Inflammatory macrophage treated with lipopolysaccharide for 4 hours (primary cell): ENCODE results near the gene ZNRF3.
"Not testable (repeated sequence)": the region's sequence is repeated elsewhere in the genome, so short reads cannot be mapped to it uniquely, and the experiment has no call there.

Experiments used
- DNase-seq: peaks from one replicate; pipeline ENCODE4 v3.0.0-alpha.2; 2020

The ZNRF3 gene

DNA sequence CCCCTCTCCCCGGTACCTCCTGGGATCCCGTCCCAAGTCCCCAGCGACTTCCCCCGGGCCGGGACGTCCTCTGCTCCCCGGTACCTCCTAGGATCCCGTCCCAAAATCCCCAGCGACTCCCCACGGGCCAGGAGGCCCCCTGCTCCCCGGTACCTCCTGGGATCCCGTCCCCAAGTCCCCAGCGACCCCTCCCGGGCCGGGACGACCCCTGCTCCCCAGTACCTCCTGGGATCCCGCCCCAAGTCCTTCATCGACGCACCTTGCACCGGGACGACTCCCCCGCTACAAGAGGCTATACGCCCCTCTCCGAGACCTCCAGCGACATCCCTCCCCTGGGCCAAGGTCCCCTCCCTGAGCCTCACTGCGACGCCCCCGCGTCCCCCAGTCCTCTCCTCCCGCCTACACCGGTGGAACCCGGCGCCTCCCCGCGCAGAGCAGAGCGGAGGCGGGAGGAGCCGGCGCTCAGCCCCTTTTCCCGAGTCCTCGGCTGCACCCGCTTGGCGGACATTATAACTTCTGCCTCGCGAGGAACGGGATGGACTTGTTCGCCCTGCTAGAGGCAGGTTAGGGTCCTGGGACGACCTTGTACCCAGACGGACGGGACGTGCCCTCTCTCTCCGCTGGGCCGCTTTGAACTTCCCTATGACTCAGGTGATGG is 190.4 kb downstream of the ZNRF3 start:
- peak; percentile 13 for DNase-seq

DNA sequence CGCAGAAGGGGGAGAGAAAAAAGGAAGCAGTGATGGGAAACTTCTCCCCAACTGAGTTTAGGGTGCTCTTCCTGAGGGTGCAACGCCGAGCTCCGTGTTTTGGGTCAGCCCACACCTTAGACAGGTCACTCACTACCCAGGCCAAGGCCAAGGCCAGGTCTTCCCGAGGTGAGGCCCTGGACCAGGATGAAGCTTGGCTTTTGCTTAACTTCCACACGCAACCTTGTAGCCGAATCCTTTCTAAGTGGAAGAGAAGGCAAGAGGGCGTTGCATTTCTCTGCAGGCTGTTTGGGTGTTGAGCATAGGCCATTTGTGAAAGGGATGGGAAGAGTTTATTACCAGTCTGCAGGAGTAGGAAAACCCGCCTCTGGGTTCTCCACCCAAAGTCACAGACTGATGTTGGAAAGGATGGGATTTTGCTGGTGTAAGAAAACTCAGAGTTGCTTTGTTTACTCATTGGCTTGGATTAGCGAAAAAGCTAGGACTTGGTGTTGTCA is 191.0 kb downstream of the ZNRF3 start:
- DNase-seq: no peak

DNA sequence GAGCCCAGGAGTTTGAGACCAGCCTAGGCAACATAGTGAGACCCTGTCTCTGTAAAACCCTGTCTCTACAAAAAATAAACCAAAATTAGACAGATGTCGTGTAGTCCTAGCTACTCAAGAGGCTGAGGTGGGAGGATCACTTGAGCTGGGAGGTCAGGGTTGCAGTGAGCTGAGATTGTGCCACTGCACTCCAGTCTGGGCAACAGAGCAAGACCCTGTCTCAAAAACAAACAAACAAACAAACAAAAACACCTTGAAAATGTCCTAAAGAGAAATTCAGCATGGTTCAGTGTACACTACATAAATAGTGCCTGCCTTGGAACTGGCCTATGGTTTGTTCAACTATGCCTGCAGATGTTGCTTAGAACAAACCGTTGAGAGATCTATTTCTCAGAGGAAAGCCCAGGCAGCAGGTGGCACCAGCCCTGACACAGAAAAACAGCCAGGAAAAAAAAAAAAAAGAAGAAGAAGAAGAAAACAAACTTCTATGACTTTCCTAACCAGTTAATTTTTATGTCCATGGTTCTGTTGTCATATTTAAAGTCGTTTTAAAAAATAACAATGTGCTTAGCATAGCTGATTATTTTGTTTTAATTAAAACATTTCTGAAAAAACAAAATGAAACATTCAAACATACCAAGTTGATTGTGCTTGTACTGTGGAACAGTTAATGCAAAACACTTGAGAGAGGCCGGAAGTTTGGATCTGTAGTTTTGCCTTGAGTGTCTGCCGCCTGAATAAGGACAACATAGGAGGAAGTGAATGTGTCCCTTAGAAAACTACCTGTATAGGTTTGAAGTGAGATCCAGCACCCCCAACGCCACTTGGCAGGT is 194.9 kb downstream of the ZNRF3 start:
- DNase-seq: no peak

DNA sequence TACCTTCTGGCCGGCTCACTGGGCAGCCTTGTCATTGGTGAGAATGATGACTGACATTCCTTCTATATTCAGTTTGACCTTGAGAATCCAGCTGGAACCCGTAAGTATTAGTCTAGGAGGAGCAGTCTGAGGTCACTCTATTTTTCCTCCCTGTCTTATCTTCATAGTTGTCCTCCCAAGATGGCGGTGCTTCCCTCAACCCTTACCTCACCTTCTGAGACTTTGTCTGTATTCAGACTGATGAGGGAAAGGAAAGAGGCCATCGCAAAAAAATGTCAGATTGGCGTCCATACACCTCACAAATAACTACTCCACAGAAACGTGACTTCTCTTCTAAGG is 195.5 kb downstream of the ZNRF3 start:
- DNase-seq: no peak

DNA sequence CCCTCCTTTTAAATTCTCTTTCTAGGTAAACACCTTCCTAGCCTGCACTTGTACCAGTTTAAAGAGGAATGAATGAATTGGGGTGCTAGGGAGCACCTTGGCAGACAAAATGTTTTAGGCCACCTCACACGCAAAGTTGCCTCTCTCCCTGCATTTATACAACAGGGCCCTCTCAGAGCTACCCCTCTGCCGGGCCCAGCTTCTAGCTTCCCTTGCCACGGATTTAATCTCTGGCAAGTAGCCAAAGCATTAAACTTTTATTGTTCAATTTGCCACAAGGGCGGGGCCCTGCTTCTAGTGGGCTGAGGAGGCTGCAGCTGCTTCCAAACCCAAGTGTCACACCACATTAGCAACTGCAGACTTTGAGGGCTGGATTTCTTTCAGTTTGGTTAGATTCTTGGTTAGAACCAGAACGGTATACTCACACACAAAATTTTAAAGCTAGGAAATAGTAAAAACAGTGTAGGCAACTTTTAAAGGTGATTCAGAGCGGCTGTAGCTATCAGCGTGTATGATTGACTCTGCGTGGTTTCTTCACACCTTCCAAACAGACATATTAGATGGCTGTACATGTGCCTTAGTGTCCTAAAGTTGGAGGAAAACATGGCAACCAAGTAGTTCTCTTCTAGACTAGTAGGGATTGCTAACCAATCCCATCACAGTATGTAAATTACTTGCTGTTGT is 196.0 kb downstream of the ZNRF3 start:
- DNase-seq: no peak

DNA sequence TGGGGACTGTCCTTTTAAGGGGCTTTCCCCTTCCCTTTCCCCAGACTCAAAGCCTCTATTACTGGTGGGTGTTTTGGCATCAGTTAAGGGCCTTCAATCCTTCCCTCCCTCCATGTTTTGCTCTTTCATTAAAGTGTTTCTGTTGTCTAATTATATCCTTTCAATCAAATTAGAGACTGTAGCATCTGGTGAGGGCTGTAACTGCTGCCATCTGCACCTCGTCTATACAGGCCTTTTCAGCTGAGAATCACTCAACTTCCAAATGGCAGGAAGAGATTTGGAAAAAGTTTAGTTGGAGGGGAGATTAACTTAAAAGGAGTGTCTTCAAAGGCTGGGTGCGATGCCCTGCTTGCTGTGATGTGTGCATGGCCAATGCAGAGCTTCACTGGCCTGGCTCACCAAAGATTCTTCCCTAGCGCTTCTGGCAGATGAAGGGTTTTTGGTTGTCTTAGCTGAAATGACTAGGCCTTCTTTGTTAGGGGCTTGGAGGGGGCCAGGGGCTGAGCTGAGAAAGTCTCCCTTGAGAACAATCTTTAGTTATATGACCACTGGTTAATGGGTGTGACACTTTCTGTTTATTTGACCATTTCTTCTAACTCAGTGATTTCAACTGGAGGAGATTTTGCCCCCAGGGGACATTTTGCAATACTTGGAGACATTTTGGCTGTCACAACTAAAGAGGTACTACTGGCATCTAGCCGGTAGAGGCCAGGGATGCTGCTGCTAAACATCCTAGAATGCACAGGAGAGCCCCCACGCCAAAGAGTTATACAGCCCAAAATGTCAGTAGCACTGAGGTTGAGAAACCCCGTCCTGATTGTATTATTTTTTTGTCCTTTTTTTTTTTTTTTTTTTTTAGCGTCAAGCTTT is 197.0 kb downstream of the ZNRF3 start:
- no peak for DNase-seq

DNA sequence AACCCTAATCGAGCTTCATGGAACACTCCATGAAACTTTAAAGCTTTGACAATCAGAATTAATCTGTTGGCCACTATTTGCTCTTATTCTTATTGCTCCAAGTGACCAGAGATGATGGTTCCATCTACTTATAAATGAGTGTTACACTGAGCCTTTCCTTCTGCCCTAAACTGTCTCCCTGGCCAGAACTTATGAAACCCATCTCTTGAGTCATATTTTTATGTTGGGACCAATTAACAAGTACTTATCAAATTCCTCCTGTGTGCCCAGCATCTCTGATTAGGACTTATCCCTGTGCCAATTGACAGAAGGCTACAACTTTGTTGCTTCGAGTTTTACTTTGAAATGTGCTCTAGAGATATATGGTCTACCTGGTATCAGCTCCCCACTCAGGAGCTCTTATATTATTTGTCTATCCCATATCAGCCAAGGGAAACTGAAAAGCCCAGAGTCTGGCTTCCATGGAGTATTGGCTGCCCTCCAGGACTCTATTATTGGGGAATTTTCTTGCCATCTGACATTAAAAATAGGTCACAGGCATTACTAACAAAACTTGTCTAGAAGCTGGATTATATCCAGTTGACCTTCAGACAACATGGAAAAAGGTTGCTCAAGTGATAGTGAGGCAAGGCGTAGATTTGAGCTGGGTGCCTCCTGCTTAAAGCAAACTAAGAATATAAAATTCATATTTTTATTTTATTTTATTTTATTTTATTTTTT is 198.3 kb downstream of the ZNRF3 start:
- no peak for DNase-seq

DNA sequence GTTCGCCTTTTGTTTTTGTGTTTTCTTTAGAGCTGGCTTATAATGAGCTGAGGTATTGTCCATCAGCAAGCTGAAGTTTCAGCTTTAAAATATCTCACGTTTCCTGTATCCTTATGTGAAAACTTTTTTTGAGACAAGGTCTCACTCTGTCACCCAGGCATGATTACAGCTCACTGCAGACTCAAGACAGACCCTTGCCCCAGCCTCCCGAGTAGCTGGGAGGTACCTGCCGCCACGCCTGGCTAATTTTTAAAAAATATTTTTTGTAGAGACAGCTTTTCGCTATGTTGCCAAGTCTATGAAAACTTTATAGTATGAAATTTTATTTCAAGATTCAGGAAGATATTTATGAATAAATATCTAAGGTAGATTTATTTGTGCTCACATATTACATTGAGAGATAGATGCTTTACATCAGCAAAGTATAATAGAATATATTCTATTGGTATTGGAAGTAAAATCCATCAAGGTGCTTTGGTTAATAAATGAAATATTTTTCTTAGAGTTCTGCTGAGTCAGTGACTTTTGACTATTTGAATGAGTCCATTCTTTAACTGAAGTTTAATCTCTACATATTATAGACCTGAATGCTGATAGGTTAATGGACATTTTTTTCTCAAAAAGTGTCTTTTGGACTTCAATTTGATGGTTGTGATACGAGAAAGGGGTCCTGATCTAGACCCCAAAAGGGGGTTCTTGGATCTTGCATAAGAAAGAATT is 199.6 kb downstream of the ZNRF3 start:
- no peak for DNase-seq

DNA sequence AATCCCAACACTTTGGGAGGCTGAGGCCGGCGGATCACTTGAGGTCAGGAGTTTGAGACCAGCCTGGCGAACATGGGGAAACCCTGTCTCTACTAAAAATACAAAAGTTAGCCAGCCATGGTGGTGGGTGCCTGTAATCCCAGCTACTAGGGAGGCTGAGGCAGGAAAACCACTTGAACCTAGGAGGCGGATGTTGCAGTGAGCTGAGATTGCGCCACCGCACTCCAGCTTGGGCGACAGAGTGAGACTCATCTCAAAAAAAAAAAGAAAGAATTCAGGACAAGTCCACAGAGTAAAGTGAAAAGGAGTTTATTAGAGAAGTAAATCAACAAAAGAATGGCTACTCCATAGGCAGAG is 200.2 kb downstream of the ZNRF3 start:
- DNase-seq: not testable (repeated sequence)

DNA sequence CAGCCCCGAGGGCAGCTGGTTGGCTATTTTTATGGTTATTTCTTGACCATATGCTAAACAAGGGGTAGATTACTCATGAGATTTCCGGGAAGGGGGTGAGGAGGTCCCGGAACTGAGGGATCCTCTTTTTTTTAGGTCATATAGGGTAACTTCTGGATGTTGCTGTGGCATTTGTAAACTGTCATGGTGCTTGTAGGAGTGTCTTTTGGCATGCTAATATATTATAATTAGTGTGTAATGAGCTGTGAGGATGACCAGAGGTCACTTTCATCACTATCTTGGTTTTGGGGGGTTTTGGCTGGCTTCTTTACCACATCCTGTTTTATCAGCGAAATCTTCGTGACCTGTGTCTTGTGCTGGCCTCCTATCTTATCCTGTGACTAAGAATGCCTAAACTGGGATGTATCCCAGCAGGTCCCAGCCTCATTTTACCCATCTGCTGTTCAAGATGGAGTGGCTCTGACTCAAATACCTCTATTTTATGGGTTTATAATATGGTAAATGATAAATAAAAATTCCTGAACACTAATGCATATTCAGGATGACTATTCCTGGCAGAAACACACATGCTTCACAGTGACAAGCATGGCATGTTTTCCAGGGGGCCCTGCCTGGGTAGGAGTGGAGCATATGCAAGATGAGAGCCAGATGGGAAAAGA is 200.7 kb downstream of the ZNRF3 start:
- DNase-seq: peak; percentile 66

DNA sequence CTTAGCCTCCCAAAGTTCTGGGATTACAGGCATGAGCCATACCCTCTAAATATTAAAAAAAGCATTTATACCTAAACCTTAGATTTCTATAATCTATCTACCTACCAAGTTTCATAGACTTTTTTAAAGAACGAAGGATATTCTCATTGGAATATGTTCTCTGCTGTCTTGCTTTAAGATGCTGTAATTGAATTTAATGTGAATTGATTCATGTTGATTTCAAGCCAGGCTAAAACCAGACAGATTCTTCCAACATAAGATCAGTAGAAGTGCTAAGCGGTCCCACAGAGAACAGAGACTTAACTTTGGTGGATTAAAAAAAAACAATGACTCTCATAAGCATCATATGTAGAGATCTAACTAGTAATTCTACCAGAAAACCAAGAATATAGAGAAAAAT is 203.6 kb downstream of the ZNRF3 start:
- no peak for DNase-seq

DNA sequence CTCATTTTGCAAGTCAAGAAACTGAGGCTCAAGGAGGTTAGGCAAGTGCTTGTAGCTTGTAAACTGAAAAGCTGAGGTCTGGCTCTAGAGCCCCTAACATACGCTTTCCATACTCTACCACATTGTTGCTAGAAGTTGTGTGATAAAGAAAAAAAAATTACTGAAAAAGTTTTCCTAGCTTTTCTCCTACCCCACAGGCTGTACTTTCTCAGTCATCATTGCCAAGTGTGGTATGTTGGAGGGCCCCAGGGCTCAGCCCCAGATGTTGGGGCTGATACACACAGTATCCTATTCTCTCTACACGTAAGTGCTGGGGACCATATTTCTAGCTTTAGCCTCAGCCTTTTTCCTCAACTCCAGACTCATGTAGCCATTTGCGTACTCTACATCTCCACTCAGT is 205.4 kb downstream of the ZNRF3 start:
- no peak for DNase-seq

DNA sequence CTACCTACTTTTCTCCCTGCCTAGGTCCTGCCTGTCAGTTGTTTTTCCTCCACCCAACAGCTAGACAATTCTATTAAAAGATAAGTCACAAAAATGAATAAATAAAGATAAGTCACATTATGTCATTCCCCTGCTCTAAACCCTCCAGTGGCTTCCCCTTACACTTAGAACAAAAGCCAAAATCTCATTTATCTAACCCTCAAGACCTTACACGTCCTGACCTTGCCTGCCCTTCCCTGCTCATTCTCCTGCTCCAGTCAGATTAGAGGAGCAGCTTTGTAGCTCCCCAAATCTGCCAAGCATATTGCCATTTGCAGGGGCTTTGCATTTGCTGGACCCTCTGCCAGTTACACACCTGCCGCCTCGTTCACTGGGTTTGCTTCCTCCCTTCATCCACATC is 206.1 kb downstream of the ZNRF3 start:
- no peak for DNase-seq

DNA sequence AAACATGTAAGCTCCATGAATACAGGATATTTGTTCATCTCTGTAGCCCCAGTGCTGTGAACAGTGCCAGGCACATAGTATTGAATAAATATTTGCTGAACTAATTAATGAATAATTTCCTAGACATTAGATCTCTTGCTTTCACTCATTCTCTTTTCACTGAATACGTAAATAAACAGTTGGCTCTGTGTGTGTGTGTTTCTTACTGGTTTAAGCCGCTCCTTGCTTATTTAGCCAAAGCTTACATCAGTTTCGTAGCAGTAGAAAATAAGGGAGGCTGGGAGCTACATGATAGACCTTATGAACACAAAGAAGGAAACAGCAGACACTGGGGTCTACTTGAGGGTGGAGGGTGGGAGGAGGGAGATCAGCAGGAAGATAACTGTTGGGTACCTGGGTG is 206.7 kb downstream of the ZNRF3 start:
- no peak for DNase-seq

DNA sequence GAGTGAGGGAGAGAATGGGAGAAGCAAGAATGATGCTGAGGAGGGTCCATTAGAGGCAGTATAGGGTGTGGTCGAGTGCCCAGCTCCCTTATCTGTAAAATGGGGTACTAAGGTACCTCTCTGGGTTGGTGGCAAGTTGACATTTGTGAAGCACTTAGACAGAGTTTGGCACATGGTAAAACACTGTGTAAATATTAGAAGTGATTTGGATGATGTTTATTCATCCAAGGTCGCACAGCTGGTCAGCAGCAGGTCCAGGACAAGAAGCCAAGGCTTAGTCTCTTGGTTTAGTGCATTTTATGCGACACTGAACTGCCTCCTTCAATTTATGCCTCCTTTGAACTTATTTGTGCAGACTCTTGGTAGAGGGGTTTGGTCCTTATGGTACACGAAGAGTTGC is 208.9 kb downstream of the ZNRF3 start:
- no peak for DNase-seq

DNA sequence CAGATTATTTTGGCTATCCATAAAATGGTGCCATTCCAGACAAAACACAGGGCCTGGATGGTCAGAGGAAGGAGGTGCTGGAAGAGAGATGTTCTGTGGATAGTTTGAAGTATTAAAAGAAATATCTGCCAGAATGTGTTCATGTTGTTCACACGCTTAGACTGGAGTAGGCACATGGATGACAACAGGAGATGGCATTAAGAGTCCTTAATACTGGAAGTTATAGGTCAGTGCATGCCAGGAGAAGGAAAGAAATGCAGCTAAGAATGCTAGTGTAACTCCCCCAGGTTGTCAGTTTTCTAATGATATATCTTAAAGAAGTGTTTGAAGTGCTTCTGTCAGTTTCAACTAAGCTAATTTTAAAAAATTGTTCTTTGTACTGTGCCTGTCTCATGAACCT is 209.7 kb downstream of the ZNRF3 start:
- DNase-seq: no peak

DNA sequence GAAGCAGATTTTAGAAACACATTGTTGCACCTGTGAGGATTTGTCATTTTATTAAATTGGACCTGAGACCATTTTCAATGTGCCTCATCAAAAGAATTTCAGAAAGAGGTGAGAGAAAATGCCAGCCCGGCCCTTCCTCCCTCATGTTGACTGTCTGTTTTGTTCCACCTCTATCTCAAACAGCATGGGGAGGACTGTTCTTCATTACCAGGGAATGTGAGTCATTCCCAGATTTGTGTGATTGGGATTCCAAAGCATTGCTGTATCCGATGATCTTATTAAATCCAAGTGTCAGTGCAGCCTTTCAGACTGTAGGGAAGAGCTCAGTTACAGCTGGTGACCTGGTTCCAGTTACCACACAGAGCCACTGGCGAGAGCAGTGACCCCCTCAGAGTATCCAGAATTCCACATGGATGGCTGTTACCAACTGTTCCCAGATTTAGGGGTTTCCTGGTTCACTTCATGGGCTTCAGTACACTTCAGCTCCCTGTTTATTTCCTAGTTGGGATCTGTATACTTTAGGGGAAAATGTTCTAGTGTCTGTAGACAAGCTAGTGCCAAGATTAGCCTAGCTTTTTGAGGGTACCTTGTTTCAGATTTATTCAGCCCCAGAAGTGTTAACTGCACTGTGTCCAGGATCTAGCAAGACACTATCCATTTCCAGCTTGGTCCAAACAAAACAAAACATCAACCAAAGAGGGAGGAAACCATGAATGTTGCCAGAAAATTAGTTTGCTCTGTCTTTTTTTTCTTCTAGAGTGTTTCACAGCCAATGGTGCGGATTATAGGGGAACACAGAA is 210.3 kb downstream of the ZNRF3 start:
- DNase-seq: no peak

DNA sequence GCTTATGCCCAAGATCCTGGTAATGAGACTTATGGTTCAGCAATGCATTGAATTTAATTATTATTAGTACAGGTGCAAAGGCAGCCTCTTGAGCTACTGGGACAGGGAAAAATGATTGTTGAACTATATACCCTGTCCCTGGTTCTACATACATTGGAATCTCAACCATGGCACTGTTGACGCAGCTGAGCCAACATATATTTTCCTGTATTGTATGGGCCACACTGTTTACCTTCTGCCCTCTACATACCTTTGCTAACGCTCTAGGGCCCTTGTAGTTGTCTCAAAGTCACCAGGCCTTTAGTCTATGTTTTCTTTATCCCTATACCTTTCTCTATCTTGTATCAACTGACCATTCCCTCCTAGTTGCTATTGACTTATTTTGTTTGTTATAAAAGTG is 212.1 kb downstream of the ZNRF3 start:
- DNase-seq: no peak

DNA sequence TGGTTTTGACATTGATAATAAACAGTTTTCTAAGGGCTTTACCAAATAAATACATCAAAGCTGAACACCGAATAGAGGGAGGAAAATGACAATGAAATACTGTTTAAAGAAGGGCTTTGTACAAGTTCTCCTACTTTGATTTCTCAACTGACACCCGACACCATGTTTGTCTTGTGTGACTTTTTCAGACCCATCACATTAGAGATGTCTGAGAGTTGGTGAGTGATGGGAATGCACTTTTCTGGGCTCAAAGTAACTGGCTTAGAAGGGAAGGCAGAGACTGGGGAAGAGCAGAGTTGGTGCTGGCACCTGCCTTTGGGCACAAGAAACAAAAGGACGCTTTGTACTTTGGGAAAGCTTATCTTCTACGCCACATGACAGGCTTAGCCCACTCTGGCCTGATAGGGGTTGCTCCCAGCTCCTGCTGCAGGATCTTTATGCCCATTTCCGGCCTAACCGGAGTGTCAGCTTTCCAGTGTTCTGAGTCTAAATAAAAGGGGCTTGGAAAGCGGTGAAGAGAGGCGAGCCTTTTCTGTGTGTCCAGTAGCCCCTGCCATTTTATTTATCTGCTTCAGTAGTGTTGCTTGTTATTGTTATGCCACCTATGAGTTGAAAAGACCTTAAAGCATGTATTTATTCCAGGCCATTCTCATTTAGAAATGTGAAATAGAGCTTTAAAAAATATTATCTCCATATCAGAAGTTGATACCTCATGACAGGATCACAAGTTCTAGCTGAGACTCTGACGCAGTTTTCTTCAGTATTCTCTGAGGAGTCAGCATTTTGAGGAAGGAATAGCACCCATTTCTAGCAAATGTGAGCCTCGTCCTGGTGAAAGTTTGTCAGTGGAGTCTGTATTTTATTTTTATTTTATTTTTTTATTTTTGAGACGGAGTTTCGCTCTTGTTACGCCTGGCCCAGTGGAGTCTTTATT is 213.6 kb downstream of the ZNRF3 start:
- no peak for DNase-seq
